ENCODE measurements around the gene EBF4.
A peak's percentile ranks its signal among the peaks of the same experiment; 100 is the strongest.
"Not testable (repeated sequence)": the region's sequence is repeated elsewhere in the genome, so short reads cannot be mapped to it uniquely, and the experiment has no call there.

The EBF4 gene

GRCh38 chr20:2680046-2680445 is 12.5 kb upstream of the EBF4 start:
- DNase-seq = no peak

GRCh38 chr20:2682040-2682439 is 10.5 kb upstream of the EBF4 start:
- not testable (repeated sequence) for DNase-seq

DNA sequence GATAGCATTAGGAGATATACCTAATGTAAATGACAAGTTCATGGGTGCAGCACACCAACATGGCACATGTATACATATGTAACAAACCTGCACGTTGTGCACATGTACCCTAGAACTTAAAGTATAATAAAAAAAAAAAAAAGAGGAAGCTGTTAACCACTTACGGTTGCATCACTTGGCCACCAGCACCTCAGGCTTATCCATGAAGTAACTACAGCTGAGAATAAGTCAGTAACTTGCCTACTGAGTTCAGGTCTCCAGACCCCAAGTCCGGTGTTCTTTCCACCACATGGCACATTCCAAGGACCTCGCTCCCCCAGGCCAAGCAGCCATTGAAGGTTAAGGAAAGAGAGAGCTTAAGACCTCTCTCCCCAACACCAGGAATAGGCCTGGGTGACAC is 7.8 kb upstream of the EBF4 start:
- not testable (repeated sequence) for DNase-seq

DNA sequence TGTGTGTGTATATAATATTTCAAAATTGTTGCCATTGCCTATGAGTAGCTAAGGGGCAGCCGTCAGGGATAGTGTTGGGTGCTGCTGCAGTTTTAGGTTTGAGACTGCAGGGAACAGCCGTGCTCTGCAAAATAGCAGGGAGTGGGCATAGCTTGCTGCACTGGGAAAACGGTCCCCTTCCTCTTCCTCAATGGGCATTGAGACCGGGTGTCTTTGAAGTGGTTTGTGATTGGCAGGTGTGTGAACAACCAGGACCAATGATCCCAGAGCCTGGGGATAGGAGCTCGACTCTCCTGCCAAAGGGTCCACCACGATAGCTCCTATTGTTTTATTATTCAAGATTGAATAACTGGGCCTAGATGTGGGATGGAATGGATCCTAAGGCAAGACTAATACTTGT is 5.1 kb upstream of the EBF4 start:
- peak; percentile 33 for DNase-seq

GRCh38 chr20:2688041-2688591 is 4.5 kb upstream of the EBF4 start:
- DNase-seq = peak; percentile 68

DNA sequence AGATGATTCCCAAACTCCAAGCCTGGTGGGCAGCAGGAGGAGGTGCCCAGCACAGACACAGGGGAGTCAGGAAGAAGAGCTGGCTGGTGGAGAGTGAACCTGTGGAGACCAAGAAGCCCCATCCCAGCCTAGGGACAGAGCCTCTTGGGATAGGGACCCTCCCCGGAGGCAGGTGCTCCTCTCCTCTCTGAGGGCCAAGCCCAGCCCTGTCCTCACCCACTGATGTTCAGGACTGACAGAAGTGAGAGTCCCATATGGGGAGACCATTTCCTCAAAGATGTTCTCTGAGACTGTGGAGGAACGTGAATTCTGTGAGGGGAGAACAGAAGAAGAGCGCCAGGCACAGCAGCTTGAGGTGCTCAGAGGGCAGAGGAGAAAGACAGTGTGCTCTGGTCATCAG is 2.4 kb upstream of the EBF4 start:
- DNase-seq = no peak

DNA sequence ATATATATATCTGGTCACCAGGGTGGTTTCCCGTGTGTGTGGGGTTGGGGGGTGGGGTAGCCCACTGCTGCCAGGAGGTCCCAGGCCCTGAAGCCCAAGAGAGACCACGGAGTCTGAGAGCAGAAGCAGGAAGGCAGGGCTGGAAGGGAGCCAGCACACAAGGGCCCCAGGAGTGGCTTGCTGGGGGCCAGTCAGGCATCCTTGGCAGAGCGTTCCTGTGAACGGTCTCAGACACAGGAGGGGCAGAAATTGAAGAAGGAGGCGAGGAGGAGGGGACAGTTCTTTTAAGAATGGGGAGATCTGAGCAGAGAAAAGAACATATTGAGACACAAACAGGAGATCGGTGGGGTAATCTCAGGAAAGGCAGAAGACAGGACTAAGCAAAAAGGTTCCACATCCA is 1.9 kb upstream of the EBF4 start:
- DNase-seq = no peak

GRCh38 chr20:2691127-2691526 is 1.5 kb upstream of the EBF4 start:
- DNase-seq = no peak

- DNase-seq = no peak
Measured at GRCh38 chr20:2691663-2692035, 931 bp upstream of the EBF4 start.

GRCh38 chr20:2692886-2693285 is 306 bp downstream of the EBF4 start:
- DNase-seq = no peak

- DNase-seq = no peak
Measured at GRCh38 chr20:2693286-2694007, 867 bp downstream of the EBF4 start.

DNA sequence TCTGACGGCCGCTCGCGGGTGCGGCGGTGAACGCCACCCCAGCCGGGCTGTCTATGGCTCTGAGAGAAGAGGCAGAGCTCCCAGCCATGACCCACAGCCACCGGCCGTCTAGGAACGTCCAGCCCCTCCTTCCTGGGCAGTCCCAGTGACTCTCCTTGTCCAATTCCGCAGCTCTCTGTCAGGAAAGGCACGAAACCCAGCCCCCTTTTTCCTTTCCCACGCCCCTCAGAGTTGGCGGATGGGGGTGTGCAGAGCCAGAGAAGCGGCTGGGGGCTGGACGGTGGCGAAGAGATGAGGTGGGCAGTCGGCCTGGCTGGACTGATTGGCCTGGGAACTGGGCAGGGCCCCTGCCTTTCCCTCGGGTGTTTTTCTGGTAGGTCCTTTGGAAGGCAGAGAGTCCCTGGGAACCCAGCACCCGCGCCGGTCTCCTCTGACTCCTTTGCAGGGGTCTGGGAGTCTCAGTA is 1.5 kb downstream of the EBF4 start:
- peak; percentile 6 for DNase-seq

DNA sequence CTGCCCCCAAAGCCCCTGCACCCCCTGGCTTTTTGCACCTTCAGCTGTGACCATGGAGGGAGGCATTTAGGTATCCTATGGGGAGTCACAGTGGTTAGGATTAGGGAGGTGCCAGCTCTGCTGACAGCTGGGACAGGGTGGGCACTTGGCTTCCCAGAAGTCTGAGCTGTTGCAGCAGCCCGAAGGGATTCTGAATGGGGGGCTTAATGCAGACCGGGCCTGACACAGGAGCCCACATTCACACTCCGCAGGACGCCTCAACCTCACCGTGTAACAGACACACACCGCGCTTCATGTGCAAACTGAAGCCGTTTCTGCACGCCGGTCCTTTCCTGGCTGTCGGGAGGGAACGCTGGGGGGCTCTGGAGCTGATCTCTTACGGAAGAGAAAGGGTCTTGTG is 1.9 kb downstream of the EBF4 start:
- no peak for DNase-seq

DNA sequence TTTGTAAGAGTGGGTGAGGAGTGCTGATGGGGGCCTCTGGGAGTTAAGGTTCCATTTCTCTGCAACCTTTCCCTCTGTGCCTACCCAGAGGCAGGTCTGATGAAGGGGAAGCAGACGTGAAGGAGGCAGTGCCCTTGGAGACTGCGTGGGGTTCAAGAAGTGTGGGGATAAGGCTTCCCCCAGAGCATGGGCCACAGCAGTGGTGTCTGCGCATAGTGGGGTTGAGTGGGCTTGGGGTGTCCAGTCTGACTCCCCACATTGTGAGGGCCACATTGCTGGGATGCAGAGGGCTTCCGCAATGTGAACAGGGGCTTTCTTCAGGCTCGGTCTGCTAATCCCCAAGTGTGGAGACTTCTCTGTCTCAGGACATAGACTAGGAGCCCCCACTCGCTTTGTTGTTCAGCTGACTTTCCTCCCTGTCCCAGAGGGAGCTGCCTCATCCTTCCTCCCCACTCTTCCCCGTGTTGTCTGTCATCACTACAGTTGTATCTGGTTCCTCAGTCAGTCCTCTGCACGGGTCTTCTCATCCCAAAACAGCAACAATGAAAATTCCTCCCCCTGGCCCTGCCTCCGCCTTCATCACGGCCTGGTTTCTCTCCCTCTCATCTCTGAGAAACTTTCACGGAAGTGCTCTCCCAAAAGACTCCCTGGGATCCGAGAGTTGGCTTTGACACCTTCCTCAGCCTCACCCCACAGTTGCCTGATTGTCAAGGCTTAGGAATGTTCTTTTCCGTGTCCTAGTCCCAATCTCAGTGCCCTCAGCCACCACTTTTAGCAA is 2.8 kb downstream of the EBF4 start:
- DNase-seq = no peak

DNA sequence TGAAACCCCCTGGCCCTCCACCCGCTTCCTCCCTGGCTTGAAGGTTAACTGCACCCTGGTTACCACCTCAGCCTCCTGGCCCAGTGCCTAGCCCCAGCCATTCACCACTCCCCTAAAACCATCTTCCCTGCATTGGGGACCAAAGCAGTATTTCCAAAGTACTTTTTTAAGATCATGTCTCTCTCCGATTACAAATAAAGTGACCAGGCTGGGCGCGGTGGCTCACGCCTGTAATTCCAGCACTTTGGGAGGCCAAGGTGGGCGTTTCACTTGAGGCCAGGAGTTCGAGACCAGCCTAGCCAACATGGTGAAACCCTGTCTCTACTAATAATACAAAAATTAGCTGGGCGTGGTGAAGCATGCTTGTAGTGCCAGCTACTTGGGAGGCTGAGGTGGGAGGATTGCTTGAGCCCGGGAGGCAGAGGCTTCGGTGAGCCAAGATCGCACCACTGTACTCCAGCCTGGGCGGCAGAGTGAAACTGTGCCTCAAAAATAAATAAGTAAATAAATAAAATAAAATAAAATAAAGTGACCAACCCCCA is 3.5 kb downstream of the EBF4 start:
- DNase-seq = not testable (repeated sequence)

DNA sequence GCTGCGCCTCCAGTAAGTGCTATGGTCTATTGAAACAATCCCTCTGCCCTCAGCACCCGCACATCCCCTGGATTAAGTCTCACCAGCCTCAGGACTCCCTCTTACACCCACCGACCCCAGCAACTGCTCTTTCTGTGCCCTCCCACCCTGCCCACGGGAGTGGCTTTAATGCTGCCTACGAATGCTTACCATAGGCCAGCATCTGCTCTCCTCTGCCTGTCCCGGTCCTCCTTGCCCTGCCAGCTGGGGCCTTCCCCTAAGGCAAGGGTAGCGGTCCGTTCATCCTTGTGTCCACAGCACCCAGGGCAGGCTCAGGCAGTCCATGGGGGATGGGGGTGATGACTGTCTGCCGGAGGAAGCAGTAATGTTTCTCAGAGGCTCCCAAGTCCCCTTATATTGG is 4.1 kb downstream of the EBF4 start:
- no peak for DNase-seq

GRCh38 chr20:2697768-2698167 is 5.2 kb downstream of the EBF4 start:
- DNase-seq = no peak

DNA sequence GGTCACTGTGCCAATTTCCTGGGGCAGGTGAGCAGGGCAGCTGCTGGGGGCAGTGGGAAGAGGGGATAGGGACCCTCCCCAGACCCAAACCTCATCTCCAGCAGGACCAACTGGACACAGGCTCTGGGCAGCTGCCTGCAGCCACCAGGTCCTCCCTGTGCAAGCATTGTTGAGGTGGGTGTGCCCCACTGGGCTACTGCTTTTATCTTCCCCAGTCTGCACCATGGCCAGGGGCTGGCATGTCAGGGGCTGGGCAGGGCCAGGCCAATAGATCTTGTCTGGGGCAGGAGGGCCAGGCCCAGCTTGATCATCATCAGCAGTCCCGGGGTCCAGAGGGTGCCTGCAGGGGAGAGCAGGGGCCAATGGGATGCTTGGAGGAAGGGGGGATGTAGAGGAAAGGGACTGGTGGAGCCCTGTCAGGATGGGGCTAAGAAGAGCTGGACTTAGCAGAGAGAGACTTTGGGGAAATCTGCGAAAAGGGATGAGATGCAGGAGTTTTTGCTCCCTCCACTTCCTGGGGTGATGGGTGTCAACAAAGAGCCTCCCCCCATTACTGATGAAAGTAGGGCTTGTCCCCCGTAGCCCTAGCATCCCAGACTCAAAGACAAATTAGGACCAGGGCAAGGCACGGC is 5.7 kb downstream of the EBF4 start:
- no peak for DNase-seq

DNA sequence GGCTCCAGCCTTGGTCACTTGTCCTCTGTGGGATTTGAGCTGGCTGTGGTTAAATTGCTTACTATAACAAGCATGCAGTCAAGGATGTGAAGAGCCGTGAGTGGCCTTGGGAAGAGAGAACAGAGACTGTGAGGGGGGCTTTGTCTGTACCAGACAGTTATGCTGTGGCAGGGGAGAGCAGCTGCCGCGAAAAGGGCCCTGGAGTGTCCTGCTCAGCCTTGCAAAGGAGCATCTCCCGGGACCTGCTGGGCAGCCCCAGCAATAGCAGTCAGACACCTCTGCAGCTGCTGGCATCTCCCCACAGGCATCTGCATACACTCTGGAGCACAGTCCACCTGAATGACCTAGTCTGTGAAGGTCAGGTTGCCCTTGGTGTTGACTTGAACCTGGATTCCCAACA is 6.3 kb downstream of the EBF4 start:
- no peak for DNase-seq

GRCh38 chr20:2699775-2700413 is 7.3 kb downstream of the EBF4 start:
- DNase-seq = no peak

DNA sequence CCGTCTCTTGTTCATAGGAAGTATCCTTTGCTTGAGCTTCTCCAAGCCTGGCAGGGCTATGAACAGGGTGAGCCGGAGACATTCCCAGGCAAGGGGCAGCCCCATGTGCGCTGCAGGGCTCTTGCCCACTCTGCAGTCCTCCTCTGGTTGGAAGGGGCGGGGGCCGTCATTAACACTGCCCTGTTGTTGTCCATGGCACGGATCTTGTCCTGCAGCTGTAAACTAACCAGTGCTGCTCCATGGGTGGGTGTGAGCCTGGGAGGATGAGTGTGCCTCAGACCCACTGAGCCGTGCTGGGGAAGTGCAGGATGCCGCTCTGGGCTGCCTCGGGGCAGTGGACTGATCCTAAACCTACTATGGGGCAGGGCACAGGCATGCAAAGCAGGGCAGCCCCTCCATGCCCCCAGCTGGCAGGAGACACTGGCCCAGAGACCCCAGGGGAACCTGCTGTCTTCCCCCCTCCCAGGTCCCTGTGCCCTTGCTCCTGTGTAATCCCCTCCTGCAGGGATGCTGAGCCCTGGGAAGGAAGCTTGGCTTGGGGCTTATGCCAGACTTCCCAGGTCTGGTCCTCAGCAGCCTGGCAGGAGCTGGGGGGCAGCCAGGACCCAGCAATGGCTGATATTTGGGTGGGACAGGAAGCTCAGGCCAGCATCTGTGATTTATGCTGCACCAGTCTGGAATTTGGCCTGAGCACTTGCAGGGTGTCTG is 8.5 kb downstream of the EBF4 start:
- no peak for DNase-seq

- DNase-seq = no peak
Measured at GRCh38 chr20:2701671-2702081, 9.1 kb downstream of the EBF4 start.

Measured in NCI-H748 treated with DMSO at 0.1 percent for 48 hours (cell line).